GM12801 (cell line): ENCODE data around the gene RPL31.

ENCODE experiments used
- TF ChIP-seq, protein P1 (sequence below): IDR thresholded peaks from one replicate; pipeline ENCODE4 v1.5.1; 2011; ENCODE audit warnings: control low read depth; ENCODE audit not compliant: insufficient read length; ENCODE audit errors: extremely low read depth

RPL31 gene

DNA sequence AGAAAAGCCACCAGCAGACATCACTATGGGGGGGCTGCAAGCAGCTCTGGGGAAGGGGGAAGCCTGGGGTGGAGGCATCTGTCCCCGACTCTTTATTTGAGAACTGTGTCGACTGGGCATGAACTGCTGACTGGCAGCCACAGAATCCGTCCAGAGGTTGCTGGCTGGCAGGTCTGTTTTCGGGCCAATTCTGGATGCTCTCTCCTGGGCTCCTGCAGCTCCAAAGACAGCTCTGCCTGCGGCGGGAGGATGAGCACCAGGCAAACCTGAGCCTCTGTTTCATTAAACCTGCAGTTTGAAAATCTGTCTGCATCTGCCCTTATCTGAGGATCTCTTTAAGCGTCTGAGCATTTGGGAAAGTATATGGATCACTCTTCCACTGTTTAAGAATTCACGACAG lies 34.4 kb upstream of the RPL31 start:
- TF ChIP-seq, protein P1, sequence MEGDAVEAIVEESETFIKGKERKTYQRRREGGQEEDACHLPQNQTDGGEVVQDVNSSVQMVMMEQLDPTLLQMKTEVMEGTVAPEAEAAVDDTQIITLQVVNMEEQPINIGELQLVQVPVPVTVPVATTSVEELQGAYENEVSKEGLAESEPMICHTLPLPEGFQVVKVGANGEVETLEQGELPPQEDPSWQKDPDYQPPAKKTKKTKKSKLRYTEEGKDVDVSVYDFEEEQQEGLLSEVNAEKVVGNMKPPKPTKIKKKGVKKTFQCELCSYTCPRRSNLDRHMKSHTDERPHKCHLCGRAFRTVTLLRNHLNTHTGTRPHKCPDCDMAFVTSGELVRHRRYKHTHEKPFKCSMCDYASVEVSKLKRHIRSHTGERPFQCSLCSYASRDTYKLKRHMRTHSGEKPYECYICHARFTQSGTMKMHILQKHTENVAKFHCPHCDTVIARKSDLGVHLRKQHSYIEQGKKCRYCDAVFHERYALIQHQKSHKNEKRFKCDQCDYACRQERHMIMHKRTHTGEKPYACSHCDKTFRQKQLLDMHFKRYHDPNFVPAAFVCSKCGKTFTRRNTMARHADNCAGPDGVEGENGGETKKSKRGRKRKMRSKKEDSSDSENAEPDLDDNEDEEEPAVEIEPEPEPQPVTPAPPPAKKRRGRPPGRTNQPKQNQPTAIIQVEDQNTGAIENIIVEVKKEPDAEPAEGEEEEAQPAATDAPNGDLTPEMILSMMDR, result no peak

DNA sequence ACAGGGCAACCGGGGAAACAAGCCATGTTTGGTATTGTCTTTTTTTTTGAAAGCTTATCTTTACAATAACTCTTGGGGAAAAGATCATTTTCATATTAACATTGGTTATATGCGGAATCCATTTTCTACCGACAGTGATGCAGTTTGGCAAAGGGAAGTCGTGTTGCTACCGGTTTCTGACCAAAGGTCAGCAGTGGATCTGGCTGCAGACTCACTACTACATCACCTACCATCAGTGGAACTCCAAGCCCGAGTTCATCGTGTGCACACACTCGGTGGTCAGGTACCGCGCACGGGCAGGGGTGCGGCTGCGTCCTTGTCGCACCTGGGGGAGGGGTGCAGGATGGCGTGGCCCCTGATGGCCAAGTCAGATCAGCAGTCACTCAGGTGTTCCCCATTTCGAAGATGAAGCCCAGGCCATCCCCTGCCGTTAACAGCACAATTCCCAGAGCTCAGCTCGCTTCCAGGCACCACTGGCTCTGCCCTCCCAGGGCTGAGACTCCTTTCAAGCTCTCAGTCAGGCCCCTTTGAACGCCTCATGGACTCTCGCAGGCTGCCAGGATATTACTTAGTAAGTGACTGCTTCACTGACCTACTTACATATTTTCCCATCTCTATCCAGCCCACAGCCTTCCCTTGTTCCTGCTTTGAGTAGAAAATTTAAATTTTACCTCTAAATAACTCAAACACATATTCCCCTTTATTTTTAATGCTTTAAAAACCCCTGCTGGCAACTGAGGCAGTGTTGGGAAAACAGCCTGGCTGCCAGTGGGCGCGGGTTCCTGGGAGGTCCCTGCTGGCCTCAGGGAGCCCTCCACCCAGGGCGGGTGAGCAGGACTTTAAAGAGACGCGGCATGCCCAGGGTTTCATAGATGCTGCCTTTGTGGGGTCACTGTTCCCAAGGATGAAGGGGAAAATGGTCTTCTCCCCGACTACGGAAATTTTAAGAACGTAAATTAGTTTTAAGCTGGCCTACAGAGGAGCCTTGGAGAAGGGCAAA lies 33.6 kb upstream of the RPL31 start:
- TF ChIP-seq, protein P1, result no peak

DNA sequence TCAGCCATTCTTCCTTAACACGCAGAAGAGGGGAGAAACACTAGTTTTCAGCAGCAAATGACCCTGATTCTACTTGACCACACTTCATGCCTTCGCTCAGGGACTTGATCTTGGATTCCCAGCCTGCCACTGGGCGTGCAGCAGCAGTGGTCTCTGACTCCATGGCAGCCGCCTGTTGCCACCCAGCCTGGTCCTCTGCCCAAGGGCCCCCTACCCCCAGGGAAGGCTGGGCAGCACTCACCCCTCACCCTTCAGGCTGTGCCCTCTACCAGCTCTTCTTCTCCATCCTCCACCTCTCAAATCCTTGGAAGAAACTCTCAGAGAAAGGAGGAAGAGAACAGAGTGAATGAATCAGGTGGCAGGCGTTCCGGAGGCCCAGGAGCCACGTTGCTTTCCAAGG lies 32.1 kb upstream of the RPL31 start:
- TF ChIP-seq, protein P1, result no peak

DNA sequence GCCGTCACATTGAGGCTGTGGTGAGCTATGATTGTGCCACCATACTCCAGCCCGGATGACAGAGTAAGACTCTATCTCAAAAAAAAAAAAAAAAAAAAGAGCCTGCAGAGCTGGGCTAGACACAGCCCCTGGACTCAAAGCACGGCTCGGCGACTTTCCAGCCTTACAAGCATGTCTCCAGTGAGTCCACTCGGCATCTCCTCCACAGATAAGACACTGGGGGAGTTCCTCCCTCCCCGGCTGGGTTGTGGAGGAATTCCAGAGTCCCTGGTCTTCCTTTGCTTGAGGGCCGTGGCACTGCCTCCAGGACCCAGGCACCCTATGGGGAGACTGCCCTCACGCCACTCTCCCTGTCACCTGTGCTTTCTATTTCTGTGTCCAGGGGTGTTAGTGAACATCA lies 30.9 kb upstream of the RPL31 start:
- TF ChIP-seq, protein P1, result no peak

DNA sequence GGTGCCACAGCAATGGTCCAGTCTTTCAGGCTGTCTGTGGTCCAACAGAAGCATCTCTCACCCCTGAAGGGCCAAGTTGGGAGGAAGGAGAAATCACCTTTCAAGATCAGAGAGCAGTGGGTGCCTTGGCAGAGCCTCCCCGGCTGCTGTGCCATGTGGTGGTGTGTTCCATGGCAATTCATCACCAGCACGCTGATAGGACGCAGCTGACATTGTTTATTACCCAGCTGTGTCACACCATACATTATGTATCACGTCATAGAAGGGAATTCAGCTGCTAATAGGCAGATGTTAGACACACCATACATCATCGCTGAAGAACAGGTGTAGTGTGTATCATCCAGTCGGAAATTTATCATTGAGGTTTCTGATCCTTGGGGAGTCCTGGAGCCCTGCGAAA lies 29.6 kb upstream of the RPL31 start:
- TF ChIP-seq, protein P1, result no peak

DNA sequence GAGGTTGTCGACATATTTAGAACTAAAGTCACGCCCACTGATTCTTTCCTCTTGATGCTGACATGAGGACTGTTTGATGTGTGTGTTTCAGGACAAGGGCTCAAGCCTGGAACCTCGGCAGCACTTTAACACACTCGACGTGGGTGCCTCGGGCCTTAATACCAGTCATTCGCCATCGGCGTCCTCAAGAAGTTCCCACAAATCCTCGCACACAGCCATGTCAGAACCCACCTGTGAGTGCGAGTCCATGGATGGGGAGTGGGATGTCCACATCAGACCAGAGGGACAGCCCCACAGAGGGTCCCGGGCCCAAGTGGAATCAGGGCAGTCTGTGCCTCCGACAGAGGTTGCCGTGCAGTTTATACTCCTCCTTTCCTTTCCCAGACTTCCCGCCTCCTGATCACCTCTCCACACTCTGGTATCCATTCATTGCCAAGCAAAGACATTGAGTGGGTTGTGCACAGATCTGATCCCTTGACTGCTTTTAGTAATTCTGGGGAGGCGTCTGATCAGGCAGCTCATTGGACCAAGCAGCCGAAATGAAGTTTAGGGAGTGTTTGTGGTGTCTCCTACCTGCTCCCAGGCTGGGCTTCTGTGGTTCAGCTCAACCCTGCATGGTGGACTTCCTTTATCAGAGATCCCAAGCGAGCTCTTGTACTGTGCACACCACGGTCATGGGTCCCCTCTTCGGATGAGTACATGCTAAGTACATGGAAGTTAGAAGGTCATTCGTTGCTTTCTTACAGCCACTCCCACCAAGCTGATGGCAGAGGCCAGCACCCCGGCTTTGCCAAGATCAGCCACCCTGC lies 27.2 kb upstream of the RPL31 start:
- TF ChIP-seq, protein P1, result no peak

DNA sequence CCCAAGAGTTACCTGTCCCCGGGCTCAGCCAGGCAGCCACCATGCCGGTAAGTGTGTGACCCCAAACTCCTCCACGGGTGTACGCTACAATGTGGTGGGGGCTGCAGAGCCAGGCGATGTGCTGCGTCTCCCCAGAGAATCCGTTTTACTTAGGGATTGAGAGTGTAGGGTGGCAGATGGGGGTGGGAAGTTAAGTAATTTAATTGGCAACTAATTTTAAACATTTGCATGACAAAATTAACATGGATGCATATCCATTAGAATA lies 26.6 kb upstream of the RPL31 start:
- TF ChIP-seq, protein P1, result no peak
